ENCODE results near the gene NFIC. TPM values are rescaled to one million over a fixed set of nuclear protein-coding genes. Genes with fewer than 3 reads are reported as not detected.
A peak's percentile ranks its signal among the peaks of the same experiment; 100 is the strongest.

Gene NFIC
- polyA plus RNA-seq, 1 of the 3 experiments (the other 2 are of a cell fraction), result 7.2 TPM

- TF ChIP-seq MAX (IDR thresholded peaks at IDR 0.05; ENCODE audit: low read depth) (peak; percentile 92), TCF12 (IDR thresholded peaks at IDR 0.05) (peak; percentile 96), NRF1 (IDR thresholded peaks at IDR 0.05; ENCODE audit: low read depth, low read length) (no peak), CHD2 (IDR thresholded peaks at IDR 0.05; ENCODE audit: low read length, partially characterized antibody) (peak; percentile 95), RFX5 (IDR thresholded peaks at IDR 0.05; ENCODE audit: low read length) (no peak), YY1 (IDR thresholded peaks at IDR 0.05; ENCODE audit: low read depth) (peak; percentile 67), MXI1 (IDR thresholded peaks at IDR 0.05; ENCODE audit: low read depth, low read length) (peak; percentile 88; the same call in 1 of the 2 replicates), FOXJ3 (CRISPR knock-in tag; IDR thresholded peaks at IDR 0.05) (peak; percentile 72)
These were observed 21.5 kb downstream of the NFIC start (continued) for GRCh38 chr19:3387645-3388589.

GRCh38 chr19:3389446-3389778 is 23.0 kb downstream of the NFIC start:
- no peaks in the 10 kb centered on the region for H3K27me3 ChIP-seq (ENCODE audit: insufficient read depth)
- CTCF ChIA-PET, result interaction anchor here (0.9 to 3.1 kb wide), 3 partner anchors 14 to 52 kb away, joined by 3 to 10 read pairs (median 5); no protein-coding TSS in a partner anchor
- peaks cover 68% of the 10 kb centered on the region for H4K20me1 ChIP-seq (ENCODE audit: insufficient read depth)
- 96% methylated on average over 7 of the region's 9 CpGs for WGBS (ENCODE audit: low lambda C conversion rate)
- H3K79me2 ChIP-seq (ENCODE audit: insufficient read depth), result peaks cover 96% of the 10 kb centered on the region
- H3F3A ChIP-seq (replicated peaks; ENCODE audit: insufficient read depth), result peaks cover 8% of the 10 kb centered on the region
- no peak for DNase-seq
- TF ChIP-seq USF1 (IDR thresholded peaks at IDR 0.05; ENCODE audit: borderline replicate concordance, low read depth), result no peak
- TF ChIP-seq POLR2AphosphoS5 (IDR thresholded peaks at IDR 0.05; ENCODE audit: low read depth, low read length), result no peak
- TF ChIP-seq MEF2A (IDR thresholded peaks at IDR 0.05; ENCODE audit: borderline replicate concordance, low read depth), result no peak
- TF ChIP-seq GABPA (IDR thresholded peaks at IDR 0.05; ENCODE audit: low read depth), result no peak
- no peak for TF ChIP-seq MAX (IDR thresholded peaks at IDR 0.05; ENCODE audit: low read depth)
- no peak for TF ChIP-seq ELF1 (IDR thresholded peaks at IDR 0.05)
- no peak for TF ChIP-seq RXRA (IDR thresholded peaks at IDR 0.05; ENCODE audit: borderline replicate concordance, low read depth)
- TF ChIP-seq CHD2 (IDR thresholded peaks at IDR 0.05; ENCODE audit: low read length, partially characterized antibody), result no peak
- POLR2A ChIA-PET, result no interaction called here
- no peaks in the 10 kb centered on the region for H3K9me2 ChIP-seq
- no peak overlapping the region for H3K4me3 ChIP-seq (ENCODE audit: low read depth in 2 of 2, low read length in 1 of 2)
- H3K9me3 ChIP-seq, result no peaks in the 10 kb centered on the region
- peaks cover 27 to 41% of the 10 kb centered on the region in 2 experiments; a peak in 3 of 4 replicates for H3K4me1 ChIP-seq (ENCODE audit: control insufficient read depth in 1 of 2, insufficient read depth in 2 of 2, low read depth in 1 of 2, low read length in 1 of 2)
- peak overlapping the region in 1 of 2 experiments; percentile 4; a peak in 2 of 4 replicates for H3K27ac ChIP-seq (ENCODE audit: low read depth in 2 of 2, low read length in 1 of 2)
- H3K4me2 ChIP-seq, result no peak overlapping the region
- H3K36me3 ChIP-seq (replicated peaks in 1 of 2; ENCODE audit: control insufficient read depth in 1 of 2, insufficient read depth in 2 of 2, low read length in 1 of 2), result peaks cover 0 to 6% of the 10 kb centered on the region in 2 experiments
- no peak overlapping the region for H2AFZ ChIP-seq (ENCODE audit: low read depth)
- H3K9ac ChIP-seq, result no peak overlapping the region

All from SK-N-SH (cell line).